GM18519 (cell line): Measurements from ENCODE around the gene FAM98C.

Source experiments
- ATAC-seq: cut with Tn5 transposase; IDR thresholded peaks from one replicate; pipeline ENCODE4 v1.9.1; 2021; ENCODE audit warnings: mild to moderate bottlenecking, moderate library complexity; ENCODE audit not compliant: unreplicated experiment, low FRiP score

Gene FAM98C

DNA sequence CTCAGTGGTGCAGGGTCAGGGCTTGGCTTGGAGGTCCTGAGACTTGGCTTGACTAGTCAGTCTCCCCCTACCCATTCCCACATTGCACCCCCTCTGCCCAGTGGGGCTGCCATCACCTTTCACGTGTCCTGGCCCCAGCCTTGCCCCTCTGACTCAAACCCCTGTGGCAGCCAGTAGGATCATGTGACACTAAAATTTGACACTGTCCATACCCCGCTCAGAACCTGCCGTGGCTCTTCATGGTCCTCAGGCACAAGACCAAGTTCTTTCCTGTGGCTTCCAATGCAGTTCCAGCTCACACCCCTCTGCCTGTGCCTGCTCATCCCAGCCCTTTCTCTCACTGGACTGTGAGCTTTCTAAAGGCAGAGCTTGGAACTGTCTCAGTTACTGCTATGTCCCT lies 26.3 kb upstream of the FAM98C start:
- ATAC-seq = no peak

DNA sequence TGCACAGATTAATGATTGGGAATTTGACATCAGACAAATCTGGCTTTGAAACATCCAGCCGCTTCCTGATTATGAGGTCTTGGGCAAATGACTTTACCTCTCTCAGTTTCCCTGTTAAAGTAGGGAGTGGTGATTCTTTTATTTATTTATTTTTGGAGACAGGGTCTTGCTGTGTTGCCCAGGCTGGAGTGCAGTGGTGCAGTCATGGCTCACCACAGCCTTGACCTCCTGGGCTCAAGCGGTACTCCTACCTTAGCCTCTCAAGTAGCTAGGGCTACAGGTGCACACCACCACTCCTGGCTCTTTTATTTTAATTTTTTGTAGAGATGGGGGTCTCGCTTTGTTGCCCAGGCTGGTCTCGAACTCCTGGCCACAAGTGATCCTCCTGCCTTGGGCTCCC lies 25.8 kb upstream of the FAM98C start:
- no peak for ATAC-seq

DNA sequence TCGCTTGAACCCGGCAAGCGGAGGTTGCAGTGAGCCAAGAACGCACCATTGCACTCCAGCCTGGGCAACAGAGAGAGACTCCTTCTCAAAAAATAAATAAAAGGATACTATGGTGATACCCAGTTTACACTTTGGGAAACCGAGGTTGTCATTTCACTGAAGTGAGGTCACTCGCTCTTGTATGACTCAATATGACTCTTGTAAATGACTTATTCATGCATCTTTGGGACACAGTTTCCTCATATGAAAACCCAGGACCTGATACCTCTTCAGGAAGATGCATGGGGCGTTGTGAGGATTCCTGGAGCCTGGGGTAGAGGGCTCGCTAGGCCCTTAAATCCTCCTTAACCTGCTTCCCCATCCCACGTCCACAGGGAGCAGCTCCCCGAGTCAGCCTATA lies 24.0 kb upstream of the FAM98C start:
- no peak for ATAC-seq

DNA sequence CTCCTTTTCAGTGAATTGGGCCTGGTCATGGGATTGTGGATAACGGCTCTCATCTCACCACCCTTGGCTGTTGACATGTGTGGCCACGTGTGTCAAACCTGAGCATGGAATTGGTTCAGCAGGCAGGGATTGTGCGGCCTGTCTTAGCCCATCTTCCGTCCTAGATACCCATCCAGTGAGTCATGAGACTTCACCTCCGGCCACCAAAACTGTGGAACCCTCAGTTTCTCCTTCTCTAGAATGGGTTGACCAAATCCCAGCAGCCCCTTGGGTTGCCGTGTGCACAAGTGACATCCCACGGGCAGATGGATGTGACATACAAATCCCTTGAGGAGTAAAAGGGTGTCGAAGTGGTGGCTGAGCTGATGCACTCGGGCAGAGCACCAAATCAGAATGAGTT lies 21.8 kb upstream of the FAM98C start:
- no peak for ATAC-seq

DNA sequence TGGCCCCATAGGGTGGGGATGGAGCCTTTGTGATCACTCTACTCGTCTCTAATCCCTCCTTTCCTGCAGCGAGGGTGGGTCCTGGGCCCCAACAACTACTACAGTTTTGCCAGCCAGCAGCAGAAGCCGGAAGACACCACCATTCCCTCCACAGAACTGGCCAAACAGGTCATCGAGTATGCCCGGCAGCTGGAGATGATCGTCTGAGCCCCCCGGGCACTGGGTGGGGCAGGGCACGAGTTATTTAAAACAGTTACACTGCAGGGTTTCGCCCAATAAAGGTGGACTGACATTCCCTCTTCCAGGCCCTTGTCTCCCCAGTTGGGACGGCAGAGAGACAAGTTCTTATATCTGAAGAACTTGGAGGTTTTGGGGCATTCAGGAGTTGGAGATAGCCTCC lies 19.7 kb upstream of the FAM98C start:
- ATAC-seq = no peak

DNA sequence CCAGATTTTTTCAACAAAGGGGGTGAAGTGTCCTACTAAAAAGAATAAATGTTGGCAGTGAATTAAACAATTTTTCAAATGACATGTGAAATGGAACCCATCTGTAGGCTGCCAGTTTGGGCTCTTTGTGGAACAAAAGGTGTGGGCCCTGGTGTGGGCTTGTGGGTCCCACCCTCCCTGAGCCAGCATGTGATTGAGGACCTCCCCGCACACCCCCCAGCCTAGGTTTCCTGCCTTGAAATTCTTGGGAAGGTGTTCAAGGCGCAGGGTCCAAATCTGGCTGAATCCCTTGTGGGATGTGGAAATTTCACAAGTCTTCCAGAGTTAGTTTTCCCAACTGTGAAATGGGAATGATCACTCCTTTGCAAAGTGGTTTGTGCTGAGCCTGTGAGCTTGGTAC lies 19.1 kb upstream of the FAM98C start:
- ATAC-seq = no peak

DNA sequence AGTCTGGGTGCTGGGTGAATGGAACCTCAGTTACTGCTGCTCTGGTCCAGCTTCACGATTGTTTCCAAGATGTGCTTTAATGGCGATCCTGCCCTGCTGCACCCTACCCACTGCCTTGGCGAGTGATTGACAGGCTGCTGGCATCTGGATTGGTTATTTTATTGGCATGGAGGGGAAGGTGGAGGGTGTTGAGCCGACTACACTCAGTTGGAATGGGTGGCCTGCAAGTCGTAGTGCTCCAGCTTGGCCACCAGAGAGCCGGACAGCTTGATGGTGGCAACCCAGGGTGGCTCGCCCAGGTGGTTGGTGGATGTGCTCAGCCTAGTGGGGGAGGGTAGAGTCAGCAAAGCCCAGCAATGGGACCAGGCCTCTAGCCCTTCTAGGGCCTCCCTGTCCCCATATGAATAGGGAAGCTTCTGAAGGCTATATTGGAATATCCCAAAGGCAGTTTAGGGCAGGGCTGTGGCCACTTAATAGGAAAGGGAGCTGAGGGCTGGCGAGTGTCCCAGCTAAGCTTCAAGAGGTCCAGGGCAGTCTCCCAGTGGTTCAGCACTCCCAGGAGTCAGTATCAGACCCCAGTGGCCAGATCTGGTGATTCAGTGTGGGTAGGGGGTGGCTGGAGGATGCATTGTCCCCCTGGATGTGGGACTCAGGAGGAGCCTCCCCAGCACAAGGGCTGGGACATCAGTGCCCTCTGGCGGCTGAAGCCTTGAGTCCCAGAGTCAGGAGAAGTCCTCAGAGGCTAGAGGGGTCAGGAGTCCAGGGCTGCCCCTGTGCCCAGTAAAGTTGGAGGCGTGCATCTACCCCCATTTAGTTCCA lies 18.5 kb upstream of the FAM98C start:
- ATAC-seq = no peak

DNA sequence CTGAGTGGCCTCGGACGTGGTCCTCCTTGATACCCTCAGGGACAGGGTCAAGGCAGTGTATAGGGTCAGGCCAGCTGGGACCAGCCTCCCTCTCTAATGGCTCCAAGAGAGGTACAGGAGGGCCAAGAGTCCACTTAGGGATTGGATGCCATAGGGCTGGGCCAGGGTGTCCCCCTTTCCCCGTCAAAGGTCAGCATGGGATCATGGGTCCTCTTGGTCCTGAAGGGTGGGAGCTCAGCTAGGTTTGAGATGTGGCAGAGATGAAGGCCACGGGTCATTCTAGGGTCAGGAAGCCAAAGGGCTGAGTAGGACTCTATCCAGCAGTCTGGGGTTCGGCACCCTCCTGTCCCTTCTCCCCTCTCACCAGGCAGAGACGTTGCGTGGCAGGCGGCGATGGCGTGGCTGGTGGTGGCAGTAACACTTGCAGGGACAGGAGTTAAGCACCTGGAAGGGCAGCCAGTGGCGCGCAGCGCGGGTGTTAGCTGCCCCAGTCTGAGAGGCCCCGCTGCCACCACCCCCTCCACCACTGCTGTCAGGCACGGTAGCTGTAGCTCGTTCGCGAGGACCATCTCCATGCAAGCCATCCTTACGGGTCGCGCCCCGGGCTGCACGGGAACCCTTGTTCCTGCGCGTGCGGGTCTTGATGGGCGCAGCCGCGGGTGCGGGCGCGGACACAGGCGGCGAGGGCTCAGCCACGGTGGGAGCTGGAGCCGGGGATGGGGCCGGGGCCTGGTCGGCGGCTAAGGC lies 17.7 kb upstream of the FAM98C start:
- no peak for ATAC-seq

DNA sequence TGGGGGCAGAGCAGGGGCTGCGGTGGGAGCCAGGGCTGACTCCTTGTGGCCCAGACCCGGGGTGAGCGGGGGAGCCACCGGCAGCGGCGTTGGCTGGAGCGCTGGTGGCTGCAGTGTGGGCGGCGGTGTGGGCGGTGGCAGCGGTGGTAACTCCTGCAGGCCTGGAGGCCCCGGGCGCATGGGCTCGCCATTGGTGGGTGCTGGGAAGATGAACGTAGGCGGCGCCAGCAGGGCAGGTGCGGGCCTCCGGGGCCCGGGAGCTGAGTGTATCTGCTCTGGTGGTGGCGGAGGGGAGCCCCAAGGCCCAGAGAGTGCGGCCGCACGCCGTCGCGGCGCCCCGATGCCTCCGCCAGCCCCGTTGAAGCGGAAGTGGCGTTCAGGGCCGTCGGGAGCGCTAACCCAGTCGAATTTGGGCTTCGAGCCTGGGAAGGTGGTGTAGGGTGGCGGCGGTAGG lies 17.1 kb upstream of the FAM98C start:
- no peak for ATAC-seq

DNA sequence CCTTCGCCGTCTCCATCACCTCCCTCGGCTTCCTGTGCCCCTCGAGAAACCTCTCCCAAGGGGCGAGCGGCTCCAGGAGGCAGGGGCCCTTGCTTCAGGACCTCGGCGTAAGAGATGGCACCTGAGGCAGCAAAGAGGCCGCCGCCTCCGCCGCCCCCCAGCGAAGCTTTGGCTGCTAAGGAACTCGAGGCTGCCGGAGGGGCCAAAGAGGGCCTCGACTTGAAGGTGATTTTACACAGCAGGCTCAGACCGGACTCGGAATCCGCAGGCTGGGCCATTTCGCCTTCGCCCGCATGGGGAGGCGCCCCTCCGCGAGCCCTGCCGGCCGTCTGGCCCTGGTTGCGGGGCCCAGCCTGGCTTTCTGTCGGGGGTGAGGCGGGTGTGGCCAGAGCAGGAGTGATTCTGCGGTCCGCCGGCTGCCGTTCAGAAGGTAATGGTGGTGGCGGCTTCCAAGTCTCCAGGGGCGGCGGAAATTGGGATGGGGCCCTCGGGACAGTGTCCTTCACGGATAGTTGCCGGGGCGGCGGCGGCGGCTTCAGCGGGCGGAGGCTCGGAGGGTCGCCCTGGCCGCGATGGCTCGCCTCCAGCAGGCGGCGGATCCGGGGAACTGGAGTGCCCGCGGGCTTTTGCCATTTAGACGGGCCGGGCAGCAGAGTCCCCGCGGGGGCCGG lies 16.5 kb upstream of the FAM98C start:
- no peak for ATAC-seq

DNA sequence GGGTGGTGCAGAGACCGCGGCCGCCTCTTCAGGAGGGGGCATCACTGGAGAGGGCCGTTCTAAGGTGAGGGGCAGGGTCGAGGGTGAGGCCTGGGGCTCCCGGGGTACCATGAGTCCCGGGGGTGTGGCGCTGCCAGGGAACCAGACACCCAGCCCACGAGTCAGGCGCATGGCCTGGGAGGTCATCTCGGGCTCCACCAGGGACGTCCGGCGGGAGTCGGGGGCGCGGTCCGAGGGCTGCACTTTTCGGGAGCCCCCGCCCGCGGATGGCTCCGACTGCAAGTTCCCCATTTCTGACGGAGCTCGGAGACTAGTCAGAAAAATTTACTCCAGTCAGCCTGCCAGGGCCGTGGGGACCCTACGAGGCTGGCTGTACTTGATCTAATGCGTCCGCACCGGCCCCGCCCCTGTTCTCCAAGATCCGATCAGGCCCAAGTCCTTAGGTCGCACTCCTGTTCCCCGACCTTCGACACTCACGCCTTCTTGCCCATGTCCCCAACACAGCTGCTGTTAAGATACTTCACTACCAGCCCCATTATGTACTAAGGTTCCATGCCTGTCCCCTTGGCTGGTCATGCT lies 15.8 kb upstream of the FAM98C start:
- ATAC-seq = no peak

DNA sequence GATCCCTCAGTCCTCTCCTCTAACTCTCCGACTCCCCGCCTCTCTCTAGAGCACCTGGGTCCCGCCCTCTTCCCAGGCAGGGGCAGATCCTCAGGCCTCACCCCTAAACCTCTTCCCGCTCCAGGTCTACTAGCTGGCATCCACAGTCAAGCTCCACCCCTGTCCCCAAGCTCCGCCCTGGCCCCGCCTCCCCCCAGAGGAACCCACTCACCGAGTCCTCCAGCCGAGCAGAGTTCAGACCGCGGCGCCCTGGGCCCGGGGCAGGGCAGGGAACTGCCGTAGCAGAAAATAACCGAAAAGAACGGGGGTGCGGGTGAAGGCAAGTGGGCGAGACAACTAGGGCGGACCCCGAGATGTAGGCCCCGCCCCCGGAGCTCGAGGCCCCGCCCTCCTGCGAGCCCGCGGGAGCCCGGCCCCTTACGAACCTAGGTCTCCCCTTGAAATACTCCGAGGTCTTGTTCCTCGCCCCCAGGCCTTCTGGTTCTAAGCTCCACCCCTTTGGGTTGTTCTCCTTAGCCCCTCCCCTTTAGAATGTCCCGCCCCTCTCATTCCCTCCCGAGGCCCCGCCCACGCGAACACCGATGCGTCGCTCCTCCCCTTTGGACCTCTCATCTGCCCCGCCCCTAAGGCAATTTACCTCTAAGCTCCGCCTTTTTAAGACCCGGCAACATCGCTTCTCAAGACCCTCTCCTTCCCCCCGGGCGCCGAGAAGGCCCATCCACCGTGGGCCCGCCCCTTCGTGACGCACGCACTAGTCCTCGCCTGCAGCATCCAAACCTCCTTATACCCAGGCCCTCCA lies 15.1 kb upstream of the FAM98C start, which contains the start of gene GGN:
TSS of gene GGN (minus strand) at position 485 of the 799 bp plus-strand sequence. CDS start 773 bp downstream, outside the sequence.
- no peak for ATAC-seq

DNA sequence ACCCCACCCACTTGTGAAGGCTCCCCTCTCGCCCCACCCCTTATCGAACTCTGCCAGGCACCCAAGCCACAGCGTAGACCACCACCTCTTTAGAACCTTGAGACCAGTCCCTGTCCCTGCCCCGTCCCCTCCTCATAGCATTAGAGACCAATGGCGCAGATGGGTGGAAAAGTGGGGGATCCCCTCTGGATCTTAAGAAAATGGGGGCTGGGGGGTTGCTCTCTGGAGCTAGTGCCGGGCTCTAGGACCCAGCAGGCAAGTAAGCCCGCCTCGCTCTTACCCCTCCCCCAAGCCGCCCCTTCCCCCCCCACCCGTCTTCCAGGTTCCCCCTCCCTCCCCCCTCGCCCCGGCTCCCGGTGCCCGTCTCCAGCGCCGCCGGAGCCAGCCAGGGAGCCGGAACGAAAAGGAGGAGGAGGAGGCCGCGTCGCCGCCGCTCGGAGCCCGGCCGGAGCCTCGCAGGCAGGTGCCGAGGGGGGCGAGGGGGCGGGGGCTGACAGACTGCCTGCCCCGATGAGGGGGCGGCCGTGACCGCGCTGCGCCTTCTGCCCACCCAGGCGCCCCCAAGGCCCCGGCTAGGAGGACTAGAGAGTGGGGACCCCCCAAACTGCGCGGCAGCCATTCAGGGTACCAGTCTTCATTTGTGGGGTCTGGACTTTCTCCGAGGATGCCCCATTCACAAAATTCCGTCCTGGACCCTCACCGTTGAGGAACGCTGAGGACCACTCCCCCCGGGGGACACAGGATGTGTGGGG lies 14.4 kb upstream of the FAM98C start, which contains the start of gene SPRED3:
TSS of gene SPRED3 (plus strand) at position 349 of the 752 bp plus-strand sequence. CDS start 1,606 bp downstream, outside the sequence.
- ATAC-seq = no peak

DNA sequence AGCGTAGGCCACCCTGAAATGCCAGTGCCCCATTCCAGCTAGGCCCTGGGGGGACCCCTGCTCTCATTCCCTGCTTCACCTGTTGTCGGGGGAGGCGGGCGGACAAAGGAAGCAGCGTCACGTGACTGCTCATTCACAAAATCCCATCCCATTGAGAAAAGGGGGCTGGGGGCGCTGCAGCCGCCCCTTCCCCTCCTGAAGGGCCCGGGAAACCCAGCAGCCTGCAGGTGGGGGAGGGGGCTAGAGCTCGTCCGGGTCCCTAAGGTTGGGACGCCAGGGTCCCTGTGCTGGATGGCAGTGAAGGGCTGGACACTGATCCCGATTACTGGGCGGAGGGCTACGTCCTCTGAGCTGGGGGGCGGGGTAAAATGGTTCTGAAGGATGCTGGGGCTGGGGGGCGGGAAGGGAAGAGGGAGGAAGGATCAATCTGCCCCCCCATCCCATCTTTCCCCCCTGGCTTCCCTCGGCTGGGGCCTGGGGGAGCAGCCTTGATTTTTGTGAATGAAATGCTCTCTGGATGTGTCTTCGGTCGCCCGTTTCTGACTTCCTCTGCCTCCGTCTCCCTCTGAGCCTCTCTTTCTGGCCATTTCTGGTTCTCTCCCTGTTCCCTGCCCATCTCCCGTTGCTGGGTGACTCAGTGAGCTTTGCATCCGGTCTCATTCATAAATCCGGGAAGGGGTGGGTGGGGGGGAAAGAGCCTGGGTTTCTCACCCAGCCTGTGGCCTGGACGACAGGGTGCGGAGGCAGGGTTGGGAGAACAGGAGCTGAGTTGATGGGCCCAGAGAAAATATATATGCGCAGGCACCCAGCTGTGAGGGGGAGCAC lies 13.6 kb upstream of the FAM98C start:
- no peak for ATAC-seq

DNA sequence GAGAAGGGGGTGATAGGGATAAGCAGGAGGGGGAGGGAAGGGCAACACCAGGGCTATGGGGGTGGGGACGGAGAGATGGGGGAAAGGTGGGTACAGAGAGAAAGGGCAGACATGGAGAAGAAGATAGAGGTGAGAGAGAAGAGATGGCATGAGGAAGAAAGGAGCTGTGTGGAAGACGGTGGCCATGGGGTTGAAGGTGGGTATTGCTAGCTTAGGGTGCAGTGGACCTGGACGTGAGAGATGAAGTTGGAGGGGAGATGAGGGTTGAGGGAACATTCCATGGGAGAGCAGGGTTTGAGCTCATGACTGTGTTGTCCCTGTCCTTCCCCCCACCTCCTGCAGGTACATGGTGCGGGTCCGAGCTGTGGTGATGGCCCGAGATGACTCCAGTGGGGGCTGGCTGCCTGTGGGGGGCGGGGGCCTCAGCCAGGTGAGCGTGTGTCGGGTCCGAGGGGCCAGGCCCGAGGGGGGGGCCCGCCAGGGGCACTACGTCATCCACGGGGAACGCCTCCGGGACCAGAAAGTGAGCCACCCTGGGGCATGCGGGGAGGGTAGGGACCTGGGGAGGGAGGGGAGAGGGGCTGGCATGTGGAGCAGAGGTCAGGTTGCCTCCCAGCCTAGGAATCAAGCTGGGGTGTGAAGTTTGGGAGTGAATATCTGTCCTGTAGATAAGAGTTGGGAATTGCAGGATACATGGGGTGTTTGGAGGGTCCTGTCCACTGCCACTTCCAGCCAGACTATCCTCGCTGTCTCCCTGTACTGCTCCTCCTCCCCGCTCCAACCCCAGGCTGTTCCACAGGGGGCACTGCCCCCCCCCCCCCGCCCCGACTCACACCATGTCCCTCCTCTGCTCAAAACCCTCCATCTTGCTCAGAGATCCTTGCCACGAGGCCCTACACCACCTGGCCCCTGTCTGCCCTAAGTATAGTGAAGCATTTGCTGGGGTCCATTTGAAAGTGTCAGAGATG lies 12.7 kb upstream of the FAM98C start:
- no peak for ATAC-seq

DNA sequence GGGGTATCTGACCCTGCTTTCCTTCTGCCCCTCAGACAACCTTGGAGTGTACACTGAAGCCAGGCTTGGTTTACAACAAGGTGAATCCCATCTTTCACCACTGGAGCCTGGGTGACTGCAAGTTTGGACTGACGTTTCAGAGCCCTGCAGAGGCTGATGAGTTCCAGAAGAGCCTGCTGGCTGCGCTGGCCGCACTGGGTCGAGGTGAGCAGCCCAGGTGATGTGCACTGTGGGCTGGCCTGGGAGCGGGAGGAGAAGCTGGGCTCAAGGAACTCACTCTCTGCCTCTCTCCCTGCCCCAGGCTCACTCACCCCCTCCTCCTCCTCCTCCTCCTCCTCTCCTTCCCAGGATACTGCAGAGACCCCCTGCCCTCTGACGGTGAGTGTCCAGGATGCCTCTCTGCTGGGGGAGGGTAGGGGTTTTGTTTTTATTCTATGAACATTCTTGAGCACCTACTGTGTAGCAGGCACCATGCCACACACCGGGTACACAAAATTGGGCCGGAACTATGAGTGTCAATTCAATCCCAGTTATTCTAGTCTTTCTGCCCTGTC lies 10.9 kb upstream of the FAM98C start:
- ATAC-seq = no peak

DNA sequence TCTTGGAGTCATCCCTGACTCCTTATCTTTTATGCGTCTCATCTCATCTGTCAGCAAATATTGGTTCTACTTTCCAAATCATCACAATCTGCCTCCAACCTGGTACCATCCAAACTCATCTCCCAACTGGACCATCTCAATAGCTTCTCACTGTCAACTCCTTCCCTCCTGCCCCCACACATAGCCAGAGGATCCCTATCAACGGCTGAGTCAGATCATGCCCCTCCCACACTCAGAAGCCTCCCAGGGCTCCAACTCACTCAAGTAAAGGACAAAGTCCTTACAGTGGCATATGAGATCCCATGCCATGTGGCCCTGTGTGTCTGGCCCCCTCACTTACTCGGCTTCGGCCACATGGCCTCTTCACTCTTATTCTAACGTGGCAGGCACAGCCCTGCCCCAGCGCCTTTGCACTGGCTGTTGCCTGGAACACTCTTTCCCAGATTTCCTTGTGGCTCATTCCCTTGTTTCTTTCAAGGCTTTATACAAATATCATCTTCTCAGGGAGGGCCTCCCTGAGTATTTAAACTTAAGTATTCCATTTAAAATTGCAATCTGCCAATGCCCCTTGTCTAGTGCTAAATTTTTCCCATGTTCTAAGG lies 10.1 kb upstream of the FAM98C start:
- no peak for ATAC-seq
